Putamen (tissue), 1 donor: Measurements from ENCODE around the gene RAPGEF4.

Experiments used
- DNase-seq: peaks from one replicate; pipeline ENCODE4 v3.0.0-alpha.2; 2016; ENCODE audit warnings: low spot score

RAPGEF4 gene

DNA sequence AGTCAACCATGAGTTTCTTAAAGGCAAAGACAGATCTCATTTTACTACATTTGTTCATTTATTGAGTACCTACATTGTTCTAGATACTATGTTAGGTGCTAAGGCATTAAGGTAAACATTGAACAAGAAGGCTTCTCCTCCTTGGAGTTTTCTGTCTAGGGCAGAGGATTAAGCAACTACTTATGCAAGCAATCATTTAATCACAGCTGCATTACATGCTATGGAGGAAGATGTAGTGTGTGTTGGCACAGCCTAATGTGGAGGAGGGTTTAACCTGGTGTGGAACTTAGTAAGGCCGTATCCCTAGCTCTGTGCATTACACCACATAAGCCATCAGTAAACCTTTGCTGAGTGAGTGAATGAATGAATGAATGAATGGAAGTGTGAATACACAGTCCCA lies 233.5 kb downstream of the RAPGEF4 start:
- DNase-seq = no peak

GRCh38 chr2:172969609-172970008 lies 234.0 kb downstream of the RAPGEF4 start:
- DNase-seq = no peak

DNA sequence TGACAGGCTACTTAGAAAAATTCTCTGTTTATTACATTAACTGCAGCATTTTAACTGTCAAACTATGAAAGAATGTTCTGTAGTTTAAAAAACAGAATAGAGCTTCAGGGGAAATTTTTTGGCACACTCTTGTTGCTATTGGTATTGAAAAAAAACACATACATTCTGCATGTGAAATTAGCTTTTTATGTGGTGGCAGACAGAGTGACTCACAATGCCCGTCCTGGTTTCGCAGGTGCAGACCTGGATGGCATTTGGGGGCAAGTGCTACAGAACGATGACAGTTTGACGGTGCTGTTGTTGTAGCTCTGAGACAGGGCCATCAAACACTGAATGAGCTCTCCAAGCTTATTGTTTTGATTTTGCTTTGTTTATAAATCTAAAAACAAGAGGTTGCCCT lies 235.0 kb downstream of the RAPGEF4 start:
- no peak for DNase-seq

- DNase-seq = no peak
Measured at GRCh38 chr2:172972005-172972619, 236.5 kb downstream of the RAPGEF4 start.

- DNase-seq = no peak
Measured at GRCh38 chr2:172974762-172975161, 239.1 kb downstream of the RAPGEF4 start.

DNA sequence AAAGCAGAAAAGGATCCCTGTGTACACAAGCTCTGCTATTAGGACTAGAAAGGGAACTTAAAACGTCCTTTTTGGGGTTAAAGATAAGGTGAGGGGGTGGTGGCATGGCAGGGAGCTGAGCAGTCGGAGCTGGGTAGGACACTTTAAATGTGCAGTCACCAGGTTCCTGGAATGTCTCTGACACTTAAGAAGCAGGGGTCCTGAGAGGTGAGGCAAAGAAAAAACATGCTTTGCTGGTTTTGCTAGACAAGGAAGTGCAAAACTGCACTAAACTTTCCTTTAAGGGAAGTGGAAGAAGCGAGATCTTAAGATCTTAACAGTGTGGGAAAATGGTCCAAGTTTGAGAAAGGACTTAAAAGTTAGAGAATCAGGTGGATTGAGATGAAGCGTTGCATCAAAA lies 240.5 kb downstream of the RAPGEF4 start:
- no peak for DNase-seq

- DNase-seq = no peak
Measured at GRCh38 chr2:172976816-172977215, 241.2 kb downstream of the RAPGEF4 start.

- no peak for DNase-seq
Measured at GRCh38 chr2:172977270-172978062, 241.8 kb downstream of the RAPGEF4 start.

DNA sequence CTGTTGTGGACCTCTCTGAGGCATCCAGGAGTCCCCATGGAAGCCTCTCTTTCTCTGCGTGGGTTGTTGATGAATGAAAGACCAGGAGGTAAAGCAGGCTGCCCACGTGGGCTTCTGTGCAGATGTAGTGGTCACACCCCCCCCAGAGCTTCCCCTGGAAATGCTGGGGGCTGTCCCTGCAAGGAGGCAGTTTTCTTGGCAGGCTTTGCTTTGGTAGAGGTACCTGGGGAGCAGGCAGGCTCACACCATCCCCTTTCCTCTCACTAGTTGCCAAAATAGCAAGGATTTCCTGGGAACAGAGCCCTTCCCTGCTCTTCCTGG lies 242.4 kb downstream of the RAPGEF4 start:
- no peak for DNase-seq

GRCh38 chr2:172985139-172985892 lies 249.7 kb downstream of the RAPGEF4 start:
- no peak for DNase-seq

DNA sequence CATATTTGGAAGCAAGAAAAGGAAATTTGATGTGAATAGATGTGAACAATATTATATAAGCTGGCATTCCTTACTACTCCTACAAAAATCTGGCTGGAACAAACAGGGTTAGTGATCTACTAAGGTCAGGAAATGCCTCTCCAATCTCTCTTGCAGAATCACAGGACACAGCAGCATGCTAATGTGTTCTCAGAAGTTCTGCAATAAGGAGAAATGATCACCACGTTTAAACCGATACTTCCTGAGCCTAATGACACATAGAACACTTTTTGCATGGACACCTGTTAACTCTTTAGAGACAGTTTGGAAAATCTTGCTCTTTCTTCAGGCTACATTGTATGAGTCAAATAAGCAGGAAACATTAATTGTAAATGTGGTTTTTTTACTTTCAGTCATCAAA lies 250.4 kb downstream of the RAPGEF4 start:
- no peak for DNase-seq

GRCh38 chr2:172988728-172989127 lies 253.1 kb downstream of the RAPGEF4 start:
- DNase-seq = no peak

- no peak for DNase-seq
Measured at GRCh38 chr2:172991031-172991430, 255.4 kb downstream of the RAPGEF4 start.

DNA sequence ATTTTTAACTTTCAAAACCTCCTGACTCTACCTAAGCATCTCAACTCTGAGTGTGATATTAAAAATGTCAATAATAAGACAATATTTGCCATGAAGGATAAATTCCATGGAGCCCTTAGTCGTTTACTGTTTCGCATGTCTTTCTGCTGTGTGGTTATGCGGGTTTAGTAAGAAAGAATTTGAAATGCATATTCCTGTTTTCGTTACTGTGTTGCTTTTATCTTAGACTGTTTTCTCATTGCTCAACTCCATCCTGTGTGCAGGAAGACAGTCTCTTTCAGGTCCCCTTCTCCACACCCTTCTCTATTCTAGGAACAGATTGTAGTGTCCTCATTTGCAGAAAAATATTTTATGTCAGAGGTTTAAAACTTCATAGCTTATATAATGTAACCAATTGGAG lies 257.5 kb downstream of the RAPGEF4 start:
- no peak for DNase-seq

DNA sequence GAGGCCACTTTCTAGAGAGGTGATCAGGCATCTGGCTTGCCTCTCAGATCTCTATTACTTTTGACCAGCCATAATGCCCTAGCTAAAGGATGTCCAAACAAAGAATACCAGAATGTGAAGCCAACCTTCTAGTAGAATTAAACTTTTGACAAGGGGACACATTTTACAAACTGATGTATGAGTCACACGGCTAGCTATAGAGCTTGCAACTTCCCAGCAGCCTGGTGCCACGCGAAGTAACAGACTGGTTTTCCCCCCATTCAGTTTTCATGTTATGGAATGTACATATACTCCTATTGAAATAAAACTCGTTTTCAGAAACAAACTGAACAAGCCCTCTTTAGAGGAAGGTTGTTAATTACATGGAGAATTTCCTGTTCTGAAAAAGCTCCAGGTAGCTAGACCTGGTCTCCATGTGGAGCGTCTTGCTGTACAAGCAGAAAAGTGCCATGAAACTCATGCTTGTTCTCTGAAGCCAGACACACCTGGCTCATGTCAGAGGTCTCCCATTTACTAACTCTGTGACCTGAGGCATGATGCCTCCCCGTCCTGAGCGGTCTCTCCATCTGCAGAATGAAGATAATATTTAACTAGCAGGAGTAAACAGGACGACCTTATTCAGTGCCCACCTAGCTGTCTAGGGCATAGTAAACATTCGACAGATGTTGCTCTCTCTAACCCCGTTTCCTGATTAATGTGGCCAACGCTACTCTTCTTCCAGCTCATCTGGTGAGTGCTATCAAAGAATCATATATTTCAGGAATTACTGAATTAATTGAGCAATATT lies 258.5 kb downstream of the RAPGEF4 start:
- DNase-seq = no peak

DNA sequence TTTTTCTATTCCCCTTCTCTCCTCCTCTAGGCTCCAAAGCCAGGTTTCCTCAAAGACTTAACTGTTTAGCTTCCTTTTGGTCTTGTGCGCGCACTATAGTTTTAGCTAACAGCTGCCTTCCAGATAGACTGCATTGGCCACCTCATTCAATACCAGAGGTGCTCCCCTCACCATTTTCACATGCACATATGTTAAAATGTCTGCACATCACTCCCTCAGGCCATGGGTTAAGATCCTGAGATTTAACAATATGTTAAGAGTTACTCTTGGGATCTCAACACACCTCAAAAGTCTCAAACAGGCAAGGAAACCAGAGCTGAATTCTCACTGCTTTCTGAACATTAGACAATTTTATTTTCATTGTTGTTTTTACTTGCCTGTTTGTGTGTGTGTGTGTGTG lies 259.2 kb downstream of the RAPGEF4 start:
- no peak for DNase-seq

GRCh38 chr2:172995323-172996244 lies 259.9 kb downstream of the RAPGEF4 start:
- peak; percentile 43 for DNase-seq

- DNase-seq = no peak
Measured at GRCh38 chr2:172996387-172996961, 260.8 kb downstream of the RAPGEF4 start.

DNA sequence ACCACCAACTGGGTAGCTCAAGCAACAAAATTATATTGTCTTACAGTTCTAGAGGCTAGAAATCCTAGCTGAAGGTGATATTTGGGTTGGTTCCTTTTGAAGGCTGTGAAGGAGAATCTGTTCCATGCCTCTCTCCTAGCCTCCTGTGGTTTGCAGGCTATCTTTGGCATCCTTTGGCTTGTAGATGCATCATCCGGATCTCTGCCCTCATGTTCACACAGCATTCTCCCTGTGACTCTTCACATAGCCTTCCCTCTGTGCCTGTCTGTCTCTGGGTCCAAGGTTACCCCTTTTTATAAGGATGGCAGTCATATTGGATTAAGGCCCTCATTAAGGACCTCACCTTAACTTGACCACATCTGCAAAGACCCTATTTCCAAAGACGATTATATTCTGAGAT lies 261.4 kb downstream of the RAPGEF4 start:
- no peak for DNase-seq

GRCh38 chr2:172998547-172999272 lies 263.1 kb downstream of the RAPGEF4 start:
- DNase-seq = no peak
